Measurements from ENCODE around the gene NIPBL.
"Not testable (repeated sequence)": the region's sequence is repeated elsewhere in the genome, so short reads cannot be mapped to it uniquely, and the experiment has no call there.

Gene NIPBL

GRCh38 chr5:36900283-36900682 lies 23.7 kb downstream of the NIPBL start:
- no peak for DNase-seq

DNA sequence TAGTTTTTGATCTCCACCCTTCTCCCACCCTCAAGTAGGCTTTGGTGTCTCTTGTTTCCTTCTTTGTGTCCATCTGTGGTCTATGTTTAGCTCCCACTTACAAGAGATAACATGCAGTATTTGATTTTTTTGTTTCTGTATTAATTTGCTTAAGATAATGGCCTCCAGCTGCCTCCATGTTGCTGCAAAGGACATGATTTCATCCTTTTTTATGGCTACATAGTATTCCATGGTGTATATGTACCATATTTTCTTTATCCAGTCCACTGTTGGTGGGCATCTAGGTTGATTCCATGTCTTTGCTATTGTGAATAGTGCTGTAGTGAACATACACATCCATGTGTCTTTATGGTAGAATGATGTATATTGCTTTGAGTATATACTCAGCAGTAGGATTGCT lies 24.5 kb downstream of the NIPBL start:
- not testable (repeated sequence) for DNase-seq

DNA sequence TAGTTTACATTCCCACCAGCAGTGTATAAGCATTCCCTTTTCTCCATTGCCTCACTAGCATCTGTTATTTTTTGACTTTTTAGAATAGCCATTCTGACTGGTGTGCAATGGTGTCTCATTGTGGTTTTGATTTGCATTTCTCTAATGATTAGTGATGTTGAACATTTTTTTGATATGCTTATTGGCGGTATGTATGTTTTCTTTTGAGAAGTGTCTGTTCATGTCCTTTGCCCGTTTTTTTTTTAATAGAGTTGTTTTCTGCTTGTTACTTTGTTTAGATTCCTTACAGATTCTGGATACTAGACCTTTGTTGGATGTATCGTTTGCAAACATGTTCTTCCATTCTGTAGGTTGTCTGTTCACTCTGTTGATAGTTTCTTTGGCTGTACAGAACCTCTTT lies 25.3 kb downstream of the NIPBL start:
- no peak for DNase-seq

- no peak for DNase-seq
These were observed 25.8 kb downstream of the NIPBL start for GRCh38 chr5:36902353-36902752.

DNA sequence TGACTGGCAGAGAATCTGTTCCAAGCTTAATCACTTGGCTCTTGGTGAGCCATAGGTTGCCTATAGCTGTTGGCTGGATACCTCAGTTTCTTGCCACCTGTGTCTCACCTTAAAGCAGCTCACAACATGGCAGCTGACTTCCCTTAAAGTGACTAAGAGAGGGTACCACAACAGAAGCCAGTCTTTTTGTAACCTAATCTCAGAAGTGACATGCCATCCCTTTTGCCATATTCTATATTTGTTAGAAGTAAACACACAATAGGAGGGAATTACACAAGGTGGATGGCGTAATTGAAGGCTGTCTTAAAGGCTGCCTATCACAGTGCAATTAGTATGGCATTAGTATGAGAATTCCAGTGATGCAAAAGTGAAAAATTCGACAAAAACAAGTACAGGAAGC lies 28.1 kb downstream of the NIPBL start:
- DNase-seq = no peak

DNA sequence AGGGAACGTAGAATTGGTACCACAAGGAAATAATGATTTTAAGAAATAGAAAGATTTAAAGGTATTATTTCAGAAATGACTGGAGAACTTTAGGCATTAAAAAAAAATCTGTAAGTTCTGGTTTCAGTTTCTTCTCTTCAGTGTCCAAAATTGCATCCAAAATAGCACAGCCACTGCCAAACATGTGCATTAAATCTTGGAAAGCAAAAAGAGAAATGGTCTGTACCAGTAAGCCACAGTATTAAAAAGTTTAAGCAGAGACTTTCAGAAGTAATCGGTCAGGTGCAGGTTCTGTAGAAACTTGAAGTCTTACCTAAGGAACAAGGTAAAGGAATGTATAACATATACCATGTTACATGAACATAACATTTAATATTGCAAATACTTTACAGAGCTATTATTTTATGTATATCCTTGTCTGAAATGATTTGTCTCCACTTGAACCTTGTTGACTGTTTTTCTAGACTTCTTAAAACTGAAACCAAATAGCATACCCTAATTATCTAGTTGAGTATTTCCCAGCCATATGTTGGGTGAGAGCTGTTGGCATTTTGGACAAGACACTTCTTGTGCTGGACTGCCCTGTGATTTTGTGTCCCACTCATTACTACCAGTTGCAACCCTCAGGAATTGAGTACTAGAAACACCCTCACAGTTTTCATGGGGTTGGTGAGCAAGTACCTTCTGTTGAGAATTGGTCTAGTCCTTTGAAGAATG lies 32.1 kb downstream of the NIPBL start:
- DNase-seq = no peak

DNA sequence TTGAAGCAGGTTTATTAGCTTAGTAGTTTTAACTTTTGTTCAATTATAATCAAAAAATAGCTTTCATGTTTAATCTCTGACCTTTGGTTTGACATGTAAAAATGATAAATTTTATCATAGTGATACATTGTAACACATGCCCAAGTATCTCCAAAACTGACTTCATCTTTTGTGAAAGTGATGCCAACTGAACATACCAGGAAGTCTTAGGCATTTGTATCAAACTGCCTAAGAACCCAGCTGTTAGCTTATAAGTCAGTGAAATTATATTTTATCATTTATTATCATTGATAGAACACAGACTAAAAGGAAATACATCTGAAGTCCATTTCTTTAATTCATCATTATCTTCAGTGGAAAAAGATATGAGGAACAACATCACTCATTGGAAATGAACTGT lies 39.1 kb downstream of the NIPBL start:
- DNase-seq = no peak

DNA sequence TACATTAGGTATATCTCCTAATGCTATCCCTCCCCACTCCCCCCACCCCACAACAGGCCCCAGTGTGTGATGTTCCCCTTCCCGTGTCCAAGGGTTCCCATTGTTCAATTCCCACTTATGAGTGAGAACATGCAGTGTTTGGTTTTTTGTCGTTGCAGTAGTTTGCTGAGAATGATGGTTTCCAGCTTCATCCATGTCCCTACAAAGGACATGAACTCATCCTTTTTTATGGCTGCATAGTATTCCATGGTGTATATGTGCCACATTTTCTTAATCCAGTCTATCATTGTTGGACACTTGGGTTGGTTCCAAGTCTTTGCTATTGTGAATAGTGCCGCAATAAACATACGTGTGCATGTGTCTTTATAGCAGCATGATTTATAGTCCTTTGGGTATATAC lies 40.0 kb downstream of the NIPBL start:
- DNase-seq = not testable (repeated sequence)

DNA sequence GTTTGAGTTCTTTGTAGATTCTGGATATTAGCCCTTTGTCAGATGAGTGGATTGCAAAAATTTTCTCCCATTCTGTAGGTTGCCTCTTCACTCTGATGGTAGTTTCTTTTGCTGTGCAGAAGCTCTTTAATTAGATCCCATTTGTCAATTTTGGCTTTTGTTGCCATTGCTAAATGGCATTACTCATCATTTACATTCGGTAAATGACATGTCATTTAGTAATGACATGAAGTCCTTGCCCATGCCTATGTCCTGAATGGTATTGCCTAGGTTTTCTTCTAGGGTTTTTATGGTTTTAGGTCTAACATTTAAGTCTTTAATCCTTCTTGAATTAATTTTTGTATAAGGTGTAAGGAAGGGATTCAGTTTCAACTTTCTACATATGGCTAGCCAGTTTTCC lies 40.8 kb downstream of the NIPBL start:
- not testable (repeated sequence) for DNase-seq

- DNase-seq = no peak
These were observed 42.7 kb downstream of the NIPBL start for GRCh38 chr5:36919238-36919637.

DNA sequence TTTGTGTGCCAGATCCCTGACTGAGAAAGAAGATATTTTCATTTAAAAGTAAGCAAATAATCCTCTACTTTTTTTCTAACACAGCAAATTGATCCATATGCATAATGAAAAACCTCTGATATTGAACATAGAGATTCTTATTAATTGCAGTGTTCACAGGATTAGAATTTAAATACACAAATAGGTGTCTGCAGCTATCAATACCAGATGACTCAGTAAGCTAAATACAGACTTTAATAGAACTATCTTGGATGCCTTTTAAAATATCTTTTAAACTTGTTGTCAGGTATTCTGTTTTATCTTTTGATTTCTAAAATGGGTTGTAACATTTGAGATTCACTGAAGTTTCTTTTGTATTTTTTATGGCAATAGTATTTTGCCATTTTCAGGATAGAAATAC lies 43.1 kb downstream of the NIPBL start:
- no peak for DNase-seq

- no peak for DNase-seq
These were observed 52.4 kb downstream of the NIPBL start for GRCh38 chr5:36928947-36929346.

DNA sequence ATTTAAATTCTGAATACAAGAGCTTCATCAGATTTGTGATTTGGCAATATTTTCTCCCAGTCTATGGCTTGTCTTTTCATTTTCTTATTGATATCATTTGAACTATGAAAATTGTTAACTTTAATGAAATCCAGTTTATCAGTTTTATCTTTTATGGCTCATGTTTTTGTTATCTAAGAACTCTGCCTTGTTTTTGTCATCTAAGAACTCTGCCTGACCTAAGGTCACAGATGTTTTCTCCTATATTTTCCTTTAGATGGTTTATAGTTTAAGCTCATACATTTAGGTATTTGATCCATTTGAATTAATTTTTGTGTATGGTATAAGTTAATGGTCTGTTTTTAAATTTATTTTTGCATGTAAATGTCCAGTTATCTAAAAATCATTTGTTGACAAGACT lies 52.9 kb downstream of the NIPBL start:
- no peak for DNase-seq

- no peak for DNase-seq
These were observed 55.5 kb downstream of the NIPBL start for GRCh38 chr5:36932056-36932455.

DNA sequence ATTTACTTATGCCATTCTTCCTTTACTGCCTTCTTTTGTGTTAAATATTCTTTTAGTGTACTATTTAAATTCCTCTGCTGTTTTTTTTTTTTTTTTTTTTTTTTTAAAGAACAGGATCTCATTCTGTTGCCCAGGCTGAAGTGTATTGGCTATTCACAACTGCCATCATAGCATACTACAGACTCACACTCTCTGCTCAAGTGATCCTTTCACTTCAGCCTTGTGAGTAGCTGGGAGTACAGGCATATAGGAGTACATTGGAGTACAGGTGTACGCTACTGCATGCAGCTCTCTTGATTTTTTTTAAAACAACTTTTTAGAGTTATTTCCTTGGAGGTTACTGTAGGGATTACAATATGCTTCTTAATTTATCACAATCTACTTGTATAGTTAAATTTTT lies 56.1 kb downstream of the NIPBL start:
- DNase-seq = no peak

DNA sequence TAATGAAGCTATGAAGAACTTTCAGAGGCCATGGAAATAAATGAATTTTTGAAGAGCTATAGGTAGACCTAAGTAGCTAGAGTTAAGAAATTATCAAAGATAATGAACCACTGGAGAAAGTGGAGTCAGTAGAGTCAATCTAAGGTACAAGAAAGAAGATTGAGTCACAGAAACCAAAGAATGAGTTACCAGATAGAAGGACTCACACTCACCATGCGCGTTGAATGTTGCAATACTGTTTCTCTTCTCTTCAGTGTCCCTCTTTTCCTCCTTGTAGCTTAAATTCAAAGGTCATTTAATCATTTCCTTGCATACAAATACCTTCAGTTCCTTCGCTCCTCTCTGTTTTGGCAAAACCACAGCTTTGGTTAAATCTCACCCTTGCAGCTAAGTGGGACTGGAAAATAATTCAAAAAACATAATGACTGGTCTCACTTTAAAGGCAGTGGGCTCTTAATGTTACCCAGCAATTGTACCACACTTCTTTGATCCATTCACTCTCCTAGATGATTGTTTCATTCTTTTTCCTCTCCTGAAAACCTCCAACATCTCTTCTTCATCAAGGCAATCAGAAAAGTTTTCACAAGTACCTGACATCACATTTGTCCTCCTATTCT lies 58.3 kb downstream of the NIPBL start:
- no peak for DNase-seq

GRCh38 chr5:36935805-36936204 lies 59.2 kb downstream of the NIPBL start:
- no peak for DNase-seq

GRCh38 chr5:36936309-36936708 lies 59.7 kb downstream of the NIPBL start:
- DNase-seq = no peak

GRCh38 chr5:36938129-36938528 lies 61.6 kb downstream of the NIPBL start:
- DNase-seq = no peak

GRCh38 chr5:36939969-36940858 lies 63.6 kb downstream of the NIPBL start:
- no peak for DNase-seq

GRCh38 chr5:36943584-36943983 lies 67.0 kb downstream of the NIPBL start:
- no peak for DNase-seq

DNA sequence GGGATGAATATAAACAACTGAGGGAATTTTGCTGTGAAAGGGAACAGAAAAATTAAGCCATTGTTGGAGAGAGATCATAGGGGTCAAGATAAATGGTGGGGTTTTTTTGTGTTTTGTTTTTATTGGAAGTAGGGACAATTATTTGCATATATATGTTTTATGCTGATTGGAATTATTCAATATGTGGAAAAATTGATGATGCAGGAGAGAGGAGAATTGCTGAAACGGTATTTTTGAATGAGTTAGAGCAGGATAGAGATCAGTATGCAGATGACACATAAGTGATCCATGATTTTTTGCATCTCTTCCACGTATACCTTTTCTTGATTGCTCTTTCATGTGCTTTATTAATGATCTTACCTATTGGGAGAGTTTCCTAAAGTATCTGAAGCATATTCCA lies 67.5 kb downstream of the NIPBL start:
- no peak for DNase-seq

Measured in nucleus accumbens (tissue), 56 donors.